ENCODE data around the gene TIMP2.

TIMP2 gene, protein sequence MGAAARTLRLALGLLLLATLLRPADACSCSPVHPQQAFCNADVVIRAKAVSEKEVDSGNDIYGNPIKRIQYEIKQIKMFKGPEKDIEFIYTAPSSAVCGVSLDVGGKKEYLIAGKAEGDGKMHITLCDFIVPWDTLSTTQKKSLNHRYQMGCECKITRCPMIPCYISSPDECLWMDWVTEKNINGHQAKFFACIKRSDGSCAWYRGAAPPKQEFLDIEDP

GRCh38 chr17:78925234-78925633, at the start of gene TIMP2:
TIMP2 (minus strand) TSS chr17:78925387; CDS start chr17:78925088, 299 bp downstream.
- DNase-seq (ENCODE audit: low read depth): peak; percentile 90
- peak within 1 kb of the TSS; percentile 79 for H3K4me3 ChIP-seq (ENCODE audit: low read depth, low read length)
- TF ChIP-seq, protein P1, sequence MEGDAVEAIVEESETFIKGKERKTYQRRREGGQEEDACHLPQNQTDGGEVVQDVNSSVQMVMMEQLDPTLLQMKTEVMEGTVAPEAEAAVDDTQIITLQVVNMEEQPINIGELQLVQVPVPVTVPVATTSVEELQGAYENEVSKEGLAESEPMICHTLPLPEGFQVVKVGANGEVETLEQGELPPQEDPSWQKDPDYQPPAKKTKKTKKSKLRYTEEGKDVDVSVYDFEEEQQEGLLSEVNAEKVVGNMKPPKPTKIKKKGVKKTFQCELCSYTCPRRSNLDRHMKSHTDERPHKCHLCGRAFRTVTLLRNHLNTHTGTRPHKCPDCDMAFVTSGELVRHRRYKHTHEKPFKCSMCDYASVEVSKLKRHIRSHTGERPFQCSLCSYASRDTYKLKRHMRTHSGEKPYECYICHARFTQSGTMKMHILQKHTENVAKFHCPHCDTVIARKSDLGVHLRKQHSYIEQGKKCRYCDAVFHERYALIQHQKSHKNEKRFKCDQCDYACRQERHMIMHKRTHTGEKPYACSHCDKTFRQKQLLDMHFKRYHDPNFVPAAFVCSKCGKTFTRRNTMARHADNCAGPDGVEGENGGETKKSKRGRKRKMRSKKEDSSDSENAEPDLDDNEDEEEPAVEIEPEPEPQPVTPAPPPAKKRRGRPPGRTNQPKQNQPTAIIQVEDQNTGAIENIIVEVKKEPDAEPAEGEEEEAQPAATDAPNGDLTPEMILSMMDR (conservative IDR thresholded peaks at IDR 0.05; ENCODE audit: low read depth, low read length): peak; percentile 34

DNA sequence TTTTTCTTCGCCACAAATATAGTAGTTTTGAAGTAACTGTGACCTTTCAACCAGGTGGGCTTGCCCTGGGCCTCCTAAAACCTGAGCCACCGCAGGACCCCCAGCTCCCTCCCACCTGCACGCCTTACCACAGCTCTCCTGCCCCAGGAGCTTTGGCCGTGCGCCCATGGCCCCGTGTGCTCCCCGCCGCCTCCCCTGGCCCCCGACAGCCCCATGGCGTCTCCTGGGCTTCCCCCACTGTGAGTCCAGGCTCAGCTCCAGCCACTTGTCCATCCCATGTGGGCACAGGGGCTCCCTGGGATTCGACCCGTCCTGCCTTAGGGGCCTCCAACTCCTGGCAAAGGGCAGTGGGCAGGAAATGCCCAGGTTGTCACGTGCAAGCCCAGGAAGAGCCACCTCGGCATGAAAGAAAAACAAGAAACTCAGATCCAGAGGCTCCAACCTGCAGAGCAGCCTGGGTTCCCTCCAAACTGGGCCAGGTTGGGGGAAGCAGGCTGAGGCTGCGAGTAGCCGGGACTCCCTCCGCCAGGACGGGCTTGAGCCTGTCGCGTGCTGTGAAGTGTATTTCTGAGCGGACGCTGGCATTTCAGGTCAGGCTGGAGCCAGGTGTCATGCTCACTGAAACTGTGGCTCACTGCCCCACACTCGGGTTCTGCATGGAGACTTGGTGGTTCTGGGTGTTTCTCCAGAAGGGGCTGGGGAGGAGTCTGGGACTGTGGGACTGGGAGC, 48.8 kb upstream of the TIMP2 start:
- no peak overlapping the region for H3K4me3 ChIP-seq (ENCODE audit: low read depth, low read length)
- DNase-seq (ENCODE audit: low read depth): no peak
- TF ChIP-seq, protein P1 (conservative IDR thresholded peaks at IDR 0.05; ENCODE audit: low read depth, low read length): no peak

GRCh38 chr17:78973196-78973595, 48.0 kb upstream of the TIMP2 start:
- no peak overlapping the region for H3K4me3 ChIP-seq (ENCODE audit: low read depth, low read length)
- TF ChIP-seq, protein P1 (conservative IDR thresholded peaks at IDR 0.05; ENCODE audit: low read depth, low read length): no peak
- DNase-seq (ENCODE audit: low read depth): no peak

- no peak for DNase-seq (ENCODE audit: low read depth)
- TF ChIP-seq, protein P1 (conservative IDR thresholded peaks at IDR 0.05; ENCODE audit: low read depth, low read length): no peak
- H3K4me3 ChIP-seq (ENCODE audit: low read depth, low read length): no peak overlapping the region
Observed at GRCh38 chr17:78972507-78973105, 47.4 kb upstream of the TIMP2 start.

DNA sequence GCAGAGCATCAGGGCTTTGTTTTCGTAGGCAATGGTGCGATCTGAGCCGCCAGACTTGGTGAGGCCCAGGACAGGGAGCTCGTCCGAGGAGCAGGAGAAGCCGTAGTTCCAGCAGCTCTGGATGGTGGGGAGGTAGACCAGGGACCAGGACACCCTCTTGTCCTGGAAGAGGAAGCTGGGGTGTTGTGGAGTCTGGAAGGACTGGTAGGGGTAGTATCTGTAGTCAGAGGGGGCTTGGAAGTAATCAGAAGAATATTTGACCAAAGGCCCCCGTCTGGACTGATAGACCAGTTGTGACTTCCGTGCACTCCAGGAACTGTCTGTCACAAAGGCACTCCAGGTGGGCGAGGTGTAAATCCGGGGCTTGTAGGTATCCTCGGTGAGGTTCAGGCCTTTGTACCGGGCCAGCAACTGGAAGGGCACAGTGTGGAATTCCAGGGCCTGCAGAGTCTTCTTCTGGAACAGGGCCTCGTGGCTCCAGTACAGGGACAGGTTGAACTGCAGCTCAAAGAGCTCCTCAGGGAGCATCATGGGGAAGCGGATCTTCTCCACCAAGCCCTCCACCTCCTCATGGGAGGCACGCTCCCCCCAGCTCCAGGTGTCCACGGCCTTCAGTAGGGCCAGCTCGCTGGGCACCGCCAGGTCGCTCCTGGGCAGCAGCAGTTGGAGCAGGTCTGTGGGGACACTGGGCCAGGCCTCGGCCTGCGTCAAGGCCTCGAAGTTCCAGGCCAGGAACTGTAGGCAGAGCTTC, 46.7 kb upstream of the TIMP2 start:
- TF ChIP-seq, protein P1 (conservative IDR thresholded peaks at IDR 0.05; ENCODE audit: low read depth, low read length): no peak
- DNase-seq (ENCODE audit: low read depth): no peak
- no peak overlapping the region for H3K4me3 ChIP-seq (ENCODE audit: low read depth, low read length)

DNA sequence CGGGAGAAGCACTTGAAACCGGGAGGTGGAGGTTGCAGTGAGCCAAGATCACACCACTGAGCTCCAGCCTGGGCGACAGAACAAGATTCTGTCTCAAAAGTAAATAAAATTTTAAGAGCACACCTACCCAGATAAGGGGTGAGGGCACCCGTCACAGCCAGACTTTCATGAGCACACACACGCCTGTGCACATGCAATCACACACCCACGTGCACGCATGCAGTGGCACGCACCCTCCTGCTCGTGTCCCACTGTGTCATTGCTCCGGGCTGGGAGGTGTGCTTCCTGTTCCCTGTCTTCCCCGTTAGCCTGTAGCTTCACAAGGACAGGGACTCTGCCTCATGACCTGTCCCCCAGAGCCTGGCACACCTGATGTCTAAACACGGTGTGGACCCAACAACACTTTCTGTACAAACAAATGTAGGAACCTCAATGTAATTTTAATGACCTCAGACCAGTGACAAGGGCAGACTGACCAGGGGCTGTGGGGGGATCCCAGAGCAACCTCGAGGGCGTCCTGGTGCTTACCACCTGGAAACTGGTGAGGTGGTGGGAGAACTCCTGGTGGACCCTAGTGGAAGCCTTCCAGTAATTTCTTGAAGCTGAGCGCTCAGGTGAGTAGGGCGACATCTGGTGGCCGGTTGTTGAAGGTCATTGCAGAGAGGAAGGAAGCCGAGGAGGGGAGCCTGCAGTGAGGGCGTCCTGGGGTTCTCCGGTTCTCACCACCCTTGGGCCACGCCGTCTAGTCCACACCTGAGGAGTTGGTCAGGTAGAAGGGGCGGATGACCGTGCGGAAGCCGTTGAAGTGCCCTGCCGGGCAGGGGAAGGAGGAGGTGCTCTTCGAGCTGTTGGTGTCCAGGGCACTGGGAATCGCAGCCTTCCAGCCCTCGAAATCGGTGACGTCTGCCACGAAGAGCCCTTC, 45.9 kb upstream of the TIMP2 start:
- TF ChIP-seq, protein P1 (conservative IDR thresholded peaks at IDR 0.05; ENCODE audit: low read depth, low read length): peak; percentile 91
- no peak overlapping the region for H3K4me3 ChIP-seq (ENCODE audit: low read depth, low read length)
- DNase-seq (ENCODE audit: low read depth): peak; percentile 82

Data from choroid plexus epithelial cell (primary cell).